ENCODE results near the gene SH2D2A. TPM values are rescaled to one million over a fixed set of nuclear protein-coding genes. Genes with fewer than 3 reads are reported as not detected.
A peak's percentile ranks its signal among the peaks of the same experiment; 100 is the strongest.

SH2D2A gene
- total and polyA plus RNA-seq, 9 of the 15 experiments (the other 6 are each of a cell fraction or from before 2014, with no cell fraction given), result 0.89 to 33.6 (median 6.9) TPM

DNA sequence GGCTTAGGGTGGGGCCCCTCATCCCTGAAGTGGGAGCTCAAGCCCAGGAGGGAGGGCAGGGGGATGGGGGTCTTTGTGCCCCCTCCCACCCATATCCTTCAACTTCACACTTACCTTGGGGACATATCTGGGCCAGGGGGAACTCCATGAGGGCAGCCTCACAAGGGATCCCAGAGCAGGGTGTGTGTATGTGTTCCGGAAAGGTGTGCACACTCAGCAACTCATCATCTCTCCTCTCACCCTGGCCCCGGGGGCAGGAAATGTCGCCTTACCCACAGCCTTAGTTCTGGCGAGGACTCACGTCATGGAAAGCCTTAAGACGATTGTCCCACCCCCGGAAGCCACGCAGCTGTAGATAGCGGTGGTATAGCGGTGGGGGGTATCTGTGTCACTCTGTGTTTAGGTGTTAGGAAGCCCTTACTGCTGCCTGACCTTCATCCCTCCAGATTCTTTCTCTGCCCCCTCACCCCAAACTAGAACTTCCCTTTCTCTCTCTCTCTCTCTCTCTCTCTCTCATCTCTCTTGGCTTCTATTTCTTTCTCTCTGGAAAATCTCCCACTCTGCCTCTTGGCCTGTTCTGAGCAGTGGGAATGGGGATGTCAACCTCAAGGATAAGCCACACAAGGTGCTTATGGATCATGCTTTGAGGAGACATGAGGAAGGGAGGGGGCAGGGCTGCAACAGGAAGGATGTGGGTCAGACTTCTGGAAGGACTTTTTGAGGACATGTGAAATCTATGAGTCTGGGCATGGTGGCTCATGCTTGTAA lies at the start of gene SH2D2A (continued):
- TF ChIP-seq ZFX (CRISPR knock-in tag; IDR thresholded peaks at IDR 0.05), result no peak
- TF ChIP-seq NFATC3 (IDR thresholded peaks at IDR 0.05), result peak; percentile 88; the same call in 1 of the 2 replicates
- peak; percentile 62; the same call in 1 of the 2 replicates for TF ChIP-seq MTA3 (IDR thresholded peaks at IDR 0.05; ENCODE audit: borderline replicate concordance)
- TF ChIP-seq, protein P1, sequence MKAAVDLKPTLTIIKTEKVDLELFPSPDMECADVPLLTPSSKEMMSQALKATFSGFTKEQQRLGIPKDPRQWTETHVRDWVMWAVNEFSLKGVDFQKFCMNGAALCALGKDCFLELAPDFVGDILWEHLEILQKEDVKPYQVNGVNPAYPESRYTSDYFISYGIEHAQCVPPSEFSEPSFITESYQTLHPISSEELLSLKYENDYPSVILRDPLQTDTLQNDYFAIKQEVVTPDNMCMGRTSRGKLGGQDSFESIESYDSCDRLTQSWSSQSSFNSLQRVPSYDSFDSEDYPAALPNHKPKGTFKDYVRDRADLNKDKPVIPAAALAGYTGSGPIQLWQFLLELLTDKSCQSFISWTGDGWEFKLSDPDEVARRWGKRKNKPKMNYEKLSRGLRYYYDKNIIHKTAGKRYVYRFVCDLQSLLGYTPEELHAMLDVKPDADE (conservative IDR thresholded peaks at IDR 0.05; ENCODE audit: control insufficient read depth, low read depth, low read length), result 0 out of 2 replicates have a peak, but pooled peaks have one; percentile 47
- peak; percentile 68 for TF ChIP-seq ARID1B (IDR thresholded peaks at IDR 0.05)
- TF ChIP-seq ZEB2 (IDR thresholded peaks at IDR 0.05), result peak; percentile 20; the same call in 1 of the 2 replicates
- no peak for TF ChIP-seq STAT5A (IDR thresholded peaks at IDR 0.05; ENCODE audit: borderline replicate concordance, low read length)
- peak; percentile 65; the same call in 1 of the 2 replicates for TF ChIP-seq BRD4 (IDR thresholded peaks at IDR 0.05)
- 0 out of 2 replicates have a peak, but pooled peaks have one; percentile 52 for TF ChIP-seq ZBTB17 (CRISPR knock-in tag; IDR thresholded peaks at IDR 0.05)
- peak in 2 of 3 experiments; percentile 29 to 58 for TF ChIP-seq YY1 (IDR thresholded peaks at IDR 0.05; ENCODE audit: borderline replicate concordance in 1 of 3, control insufficient read depth in 1 of 3, extremely low read depth in 1 of 3, insufficient read depth in 3 of 3, insufficient read length in 1 of 3, insufficient replicate concordance in 2 of 3, low read depth in 1 of 3, low read length in 2 of 3)
- TF ChIP-seq BCOR (IDR thresholded peaks at IDR 0.05), result peak; percentile 93
- peak; percentile 40; the same call in 1 of the 2 replicates for TF ChIP-seq PHF8 (IDR thresholded peaks at IDR 0.05; ENCODE audit: borderline replicate concordance, low read length)
- no peak for TF ChIP-seq RNF219 (CRISPR knock-in tag; IDR thresholded peaks at IDR 0.05)
- TF ChIP-seq EGR1 (conservative IDR thresholded peaks at IDR 0.05), result peak; percentile 65
- no peak for TF ChIP-seq RBM17 (IDR thresholded peaks at IDR 0.05; ENCODE audit: borderline replicate concordance, low read depth, low read length)
- no peak for TF ChIP-seq NR4A1 (CRISPR knock-in tag; IDR thresholded peaks at IDR 0.05)
- TF ChIP-seq NR4A1 (tag; IDR thresholded peaks at IDR 0.05), result 0 out of 2 replicates have a peak, but pooled peaks have one; percentile 21
- TF ChIP-seq NEUROD1 (IDR thresholded peaks at IDR 0.05; ENCODE audit: borderline replicate concordance, low read depth, low read length, partially characterized antibody), result peak; percentile 62
- peak; percentile 56 for TF ChIP-seq TBP (optimal IDR thresholded peaks at IDR 0.05; ENCODE audit: low read depth, low read length)
- TF ChIP-seq XRCC5 (IDR thresholded peaks at IDR 0.05; ENCODE audit: low read depth, low read length), result no peak

Measured in K562 (cell line).